GM23338 (cell line): ENCODE measurements around the gene EYS.

ENCODE experiments used
- CREB1 ChIP-seq: fragments of 250-450 bp; sonication (Bioruptor Pico); IDR thresholded peaks from 2 replicates; pipeline ENCODE4 v1.5.0; 2020; ENCODE audit warnings: low read depth, mild to moderate bottlenecking, moderate library complexity
- EZH2 ChIP-seq: fragments of 200-600 bp; sonication (generic); IDR thresholded peaks from one replicate; pipeline ENCODE4 v1.8.0; 2017; ENCODE audit warnings: antibody characterized with exemption, mild to moderate bottlenecking, low read depth; ENCODE audit not compliant: unreplicated experiment
- EZH2phosphoT487 ChIP-seq: fragments of 200-600 bp; sonication (generic); IDR thresholded peaks from one replicate; pipeline ENCODE4 v1.8.1; 2018; ENCODE audit warnings: antibody characterized with exemption; ENCODE audit not compliant: unreplicated experiment
- JUNB ChIP-seq: IDR thresholded peaks from one replicate; pipeline ENCODE4 v1.6.1; 2016; ENCODE audit warnings: antibody characterized with exemption; ENCODE audit not compliant: unreplicated experiment
- NANOG ChIP-seq: IDR thresholded peaks from 2 replicates; pipeline ENCODE4 v1.6.1; 2016; ENCODE audit warnings: antibody characterized with exemption, borderline replicate concordance
- POLR2AphosphoS5 ChIP-seq: IDR thresholded peaks from 2 replicates; pipeline ENCODE4 v1.6.1; 2016; ENCODE audit warnings: antibody characterized with exemption, low read depth
- STAT1 ChIP-seq: IDR thresholded peaks from one replicate; pipeline ENCODE4 v1.6.1; 2016; ENCODE audit warnings: antibody characterized with exemption; ENCODE audit not compliant: unreplicated experiment
- ZNF114 ChIP-seq: fragments of 250-450 bp; sonication (Bioruptor Pico); IDR thresholded peaks from 2 replicates; pipeline ENCODE4 v1.5.0; 2020; ENCODE audit warnings: mild to moderate bottlenecking, moderate library complexity
- TF ChIP-seq, protein P1 (sequence below), 2 experiments: fragments of 200-600 bp in 1 of 2; sonication (generic) in 1 of 2; conservative IDR thresholded peaks; 2 replicates each; pipeline versions ENCODE4 v1.5.1 to v1.6.1; 2016 to 2017; ENCODE audit warnings: antibody characterized with exemption in 2 of 2, low read depth in 2 of 2, mild to moderate bottlenecking in 2 of 2, moderate library complexity in 1 of 2
- TF ChIP-seq, protein P2 (sequence below): IDR thresholded peaks from one replicate; pipeline ENCODE4 v1.6.1; 2018; ENCODE audit warnings: antibody characterized with exemption; ENCODE audit not compliant: unreplicated experiment

DNA sequence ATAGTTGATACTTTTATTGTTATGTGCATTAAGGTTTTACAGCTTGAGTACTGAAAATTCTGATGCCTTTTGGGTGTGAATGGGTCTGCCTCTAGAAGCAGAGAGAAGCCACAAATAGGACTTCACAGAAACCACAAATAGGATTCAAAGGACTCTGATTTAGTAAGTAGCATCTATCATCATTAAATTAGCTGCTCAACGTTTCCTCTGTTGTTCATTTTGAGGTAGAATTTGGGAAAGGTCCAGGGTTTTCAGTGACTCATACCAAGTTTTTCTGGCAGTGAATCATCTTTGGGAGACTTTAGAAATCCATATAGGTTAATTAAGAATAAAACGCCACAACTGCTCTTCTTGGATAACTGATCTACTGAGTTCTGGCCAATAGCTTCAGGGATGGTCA is 1966.3 kb downstream of the EYS start:
- TF ChIP-seq ZNF114 (CRISPR knock-in tag), result no peak
- TF ChIP-seq, protein P1, sequence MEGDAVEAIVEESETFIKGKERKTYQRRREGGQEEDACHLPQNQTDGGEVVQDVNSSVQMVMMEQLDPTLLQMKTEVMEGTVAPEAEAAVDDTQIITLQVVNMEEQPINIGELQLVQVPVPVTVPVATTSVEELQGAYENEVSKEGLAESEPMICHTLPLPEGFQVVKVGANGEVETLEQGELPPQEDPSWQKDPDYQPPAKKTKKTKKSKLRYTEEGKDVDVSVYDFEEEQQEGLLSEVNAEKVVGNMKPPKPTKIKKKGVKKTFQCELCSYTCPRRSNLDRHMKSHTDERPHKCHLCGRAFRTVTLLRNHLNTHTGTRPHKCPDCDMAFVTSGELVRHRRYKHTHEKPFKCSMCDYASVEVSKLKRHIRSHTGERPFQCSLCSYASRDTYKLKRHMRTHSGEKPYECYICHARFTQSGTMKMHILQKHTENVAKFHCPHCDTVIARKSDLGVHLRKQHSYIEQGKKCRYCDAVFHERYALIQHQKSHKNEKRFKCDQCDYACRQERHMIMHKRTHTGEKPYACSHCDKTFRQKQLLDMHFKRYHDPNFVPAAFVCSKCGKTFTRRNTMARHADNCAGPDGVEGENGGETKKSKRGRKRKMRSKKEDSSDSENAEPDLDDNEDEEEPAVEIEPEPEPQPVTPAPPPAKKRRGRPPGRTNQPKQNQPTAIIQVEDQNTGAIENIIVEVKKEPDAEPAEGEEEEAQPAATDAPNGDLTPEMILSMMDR (conservative IDR thresholded peaks at IDR 0.05; ENCODE audit: low read depth in 2 of 2), result no peak
- TF ChIP-seq POLR2AphosphoS5, result no peak
- TF ChIP-seq CREB1, result no peak
- no peak for TF ChIP-seq EZH2
- TF ChIP-seq, protein P2, sequence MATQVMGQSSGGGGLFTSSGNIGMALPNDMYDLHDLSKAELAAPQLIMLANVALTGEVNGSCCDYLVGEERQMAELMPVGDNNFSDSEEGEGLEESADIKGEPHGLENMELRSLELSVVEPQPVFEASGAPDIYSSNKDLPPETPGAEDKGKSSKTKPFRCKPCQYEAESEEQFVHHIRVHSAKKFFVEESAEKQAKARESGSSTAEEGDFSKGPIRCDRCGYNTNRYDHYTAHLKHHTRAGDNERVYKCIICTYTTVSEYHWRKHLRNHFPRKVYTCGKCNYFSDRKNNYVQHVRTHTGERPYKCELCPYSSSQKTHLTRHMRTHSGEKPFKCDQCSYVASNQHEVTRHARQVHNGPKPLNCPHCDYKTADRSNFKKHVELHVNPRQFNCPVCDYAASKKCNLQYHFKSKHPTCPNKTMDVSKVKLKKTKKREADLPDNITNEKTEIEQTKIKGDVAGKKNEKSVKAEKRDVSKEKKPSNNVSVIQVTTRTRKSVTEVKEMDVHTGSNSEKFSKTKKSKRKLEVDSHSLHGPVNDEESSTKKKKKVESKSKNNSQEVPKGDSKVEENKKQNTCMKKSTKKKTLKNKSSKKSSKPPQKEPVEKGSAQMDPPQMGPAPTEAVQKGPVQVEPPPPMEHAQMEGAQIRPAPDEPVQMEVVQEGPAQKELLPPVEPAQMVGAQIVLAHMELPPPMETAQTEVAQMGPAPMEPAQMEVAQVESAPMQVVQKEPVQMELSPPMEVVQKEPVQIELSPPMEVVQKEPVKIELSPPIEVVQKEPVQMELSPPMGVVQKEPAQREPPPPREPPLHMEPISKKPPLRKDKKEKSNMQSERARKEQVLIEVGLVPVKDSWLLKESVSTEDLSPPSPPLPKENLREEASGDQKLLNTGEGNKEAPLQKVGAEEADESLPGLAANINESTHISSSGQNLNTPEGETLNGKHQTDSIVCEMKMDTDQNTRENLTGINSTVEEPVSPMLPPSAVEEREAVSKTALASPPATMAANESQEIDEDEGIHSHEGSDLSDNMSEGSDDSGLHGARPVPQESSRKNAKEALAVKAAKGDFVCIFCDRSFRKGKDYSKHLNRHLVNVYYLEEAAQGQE, result no peak
- TF ChIP-seq EZH2phosphoT487, result no peak
- TF ChIP-seq NANOG, result no peak
- TF ChIP-seq JUNB, result no peak
- TF ChIP-seq STAT1, result no peak
